HG03520 (cell line): ENCODE data around the gene TMEM232.
A peak's percentile ranks its signal among the peaks of the same experiment; 100 is the strongest.
"Not testable (repeated sequence)": the region's sequence is repeated elsewhere in the genome, so short reads cannot be mapped to it uniquely, and the experiment has no call there.

ENCODE experiments used
- ATAC-seq: cut with Tn5 transposase; IDR thresholded peaks from one replicate; pipeline ENCODE4 v1.9.1; 2021; ENCODE audit warnings: mild to moderate bottlenecking, moderate library complexity; ENCODE audit not compliant: unreplicated experiment

TMEM232 gene

DNA sequence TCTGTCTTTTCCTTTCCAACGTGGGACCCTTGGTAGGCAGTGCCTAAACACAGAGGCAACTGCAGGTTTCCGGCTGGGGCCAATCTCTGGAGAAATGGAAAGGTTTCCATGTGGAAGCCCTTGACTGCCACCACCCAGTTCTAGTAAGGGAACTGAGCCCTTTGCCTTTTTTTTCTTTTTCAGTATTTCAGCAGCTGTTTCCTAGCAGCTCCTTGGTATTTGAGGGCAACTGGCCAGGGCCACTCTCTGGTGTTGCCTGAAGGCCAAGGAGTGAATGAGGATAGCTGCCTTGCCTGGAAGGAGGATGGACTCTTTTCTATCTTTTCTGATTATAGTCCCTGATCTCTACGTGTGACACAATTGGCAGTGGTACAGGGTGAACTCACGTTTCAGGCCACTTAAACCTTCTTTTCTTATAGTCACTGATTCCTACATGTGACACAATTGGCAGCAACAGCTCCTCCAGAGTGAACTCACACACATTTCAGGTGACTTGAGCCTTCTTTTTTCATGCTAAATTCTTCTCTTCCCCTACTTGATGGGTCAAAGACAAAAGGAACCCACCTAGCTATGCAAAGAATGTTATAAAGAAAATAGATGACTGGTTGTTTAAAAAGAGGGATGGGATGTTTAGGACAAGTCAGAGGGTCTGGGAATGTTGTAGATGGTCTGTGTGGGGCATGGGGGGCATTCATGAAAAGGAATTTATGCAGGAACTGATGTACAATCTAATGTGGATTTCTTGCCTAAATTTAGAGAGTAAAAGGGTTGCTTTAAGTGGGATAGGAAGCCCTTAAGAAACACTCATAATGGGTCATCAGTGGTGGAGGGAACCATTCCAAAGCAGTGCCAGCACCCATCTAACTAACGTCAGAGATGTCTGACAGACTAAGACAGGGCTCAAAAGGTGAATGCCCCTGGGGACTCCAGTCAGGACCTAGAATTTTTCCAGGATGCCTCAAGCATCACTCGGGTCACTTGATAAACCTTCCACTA, 190.1 kb downstream of the TMEM232 start:
- ATAC-seq = no peak

DNA sequence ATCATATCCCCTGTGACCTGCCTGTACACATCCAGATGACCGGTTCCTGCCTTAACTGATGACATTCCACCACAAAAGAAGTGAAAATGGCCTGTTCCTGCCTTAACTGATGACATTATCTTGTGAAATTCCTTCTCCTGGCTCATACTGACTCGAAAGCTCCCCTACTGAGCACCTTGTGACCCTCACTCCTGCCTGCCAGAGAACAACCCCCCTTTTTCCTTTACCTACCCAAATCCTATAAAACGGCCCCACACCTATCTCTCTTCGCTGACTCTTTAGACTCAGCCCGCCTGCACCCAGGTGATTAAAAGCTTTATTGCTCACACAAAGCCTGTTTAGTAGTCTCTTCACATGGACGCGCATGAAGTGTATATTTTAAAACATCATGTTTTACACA, 191.3 kb downstream of the TMEM232 start:
- ATAC-seq = not testable (repeated sequence)

- no peak for ATAC-seq
Measured at GRCh38 chr5:110525762-110526161, 200.7 kb downstream of the TMEM232 start.

- no peak for ATAC-seq
Measured at GRCh38 chr5:110517396-110517795, 209.1 kb downstream of the TMEM232 start.

- no peak for ATAC-seq
Measured at GRCh38 chr5:110514030-110514429, 212.4 kb downstream of the TMEM232 start.

- ATAC-seq = no peak
Measured at GRCh38 chr5:110512266-110512665, 214.2 kb downstream of the TMEM232 start.

GRCh38 chr5:110510146-110510545, 216.3 kb downstream of the TMEM232 start:
- ATAC-seq = no peak

- no peak for ATAC-seq
Measured at GRCh38 chr5:110507972-110508371, 218.5 kb downstream of the TMEM232 start.

- no peak for ATAC-seq
Measured at GRCh38 chr5:110506378-110506777, 220.1 kb downstream of the TMEM232 start.

- no peak for ATAC-seq
Measured at GRCh38 chr5:110496276-110496675, 230.2 kb downstream of the TMEM232 start.

- no peak for ATAC-seq
Measured at GRCh38 chr5:110492446-110492845, 234.0 kb downstream of the TMEM232 start.

DNA sequence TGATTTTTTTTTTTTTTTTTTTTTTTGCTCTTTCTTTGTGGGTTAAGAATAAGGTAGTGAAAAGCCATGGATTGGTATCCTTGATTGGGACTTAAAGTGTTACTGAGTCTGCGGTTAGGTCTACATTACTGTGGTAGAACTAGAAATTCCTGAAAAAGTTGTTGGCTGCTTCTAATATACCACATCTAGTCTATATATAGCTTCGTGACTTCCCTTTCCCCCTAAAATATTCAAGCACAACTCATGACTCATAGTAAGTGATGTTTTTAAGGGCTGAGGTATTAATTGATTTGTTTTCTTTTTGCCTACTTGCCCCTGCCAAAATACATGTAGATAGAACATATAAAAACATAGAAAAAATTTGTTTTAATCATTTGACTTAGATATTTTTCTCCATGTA, 247.6 kb downstream of the TMEM232 start:
- no peak for ATAC-seq

GRCh38 chr5:110477911-110478310, 248.6 kb downstream of the TMEM232 start:
- no peak for ATAC-seq

DNA sequence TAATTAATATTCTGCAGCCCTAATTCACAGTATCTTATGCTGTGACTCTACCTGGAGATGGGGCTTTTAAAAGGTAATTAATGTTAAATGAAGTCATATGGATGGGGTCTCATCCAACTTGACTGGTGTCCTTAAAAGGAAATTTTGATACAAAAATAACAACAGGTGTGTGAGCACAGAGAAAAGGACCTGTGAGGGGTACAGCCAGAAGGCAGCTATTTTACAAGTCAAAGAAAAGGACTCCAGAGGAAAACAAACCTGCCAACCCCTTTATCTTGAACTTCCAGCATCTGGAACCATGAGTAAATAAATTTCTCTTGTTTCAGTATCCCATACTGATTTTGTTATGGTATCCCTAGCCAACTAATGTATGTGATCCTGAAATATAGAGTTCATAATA, 250.3 kb downstream of the TMEM232 start:
- ATAC-seq = no peak

- ATAC-seq = no peak
Measured at GRCh38 chr5:110475529-110475928, 250.9 kb downstream of the TMEM232 start.

GRCh38 chr5:110469486-110469885, 257.0 kb downstream of the TMEM232 start:
- no peak for ATAC-seq

GRCh38 chr5:110463106-110463505, 263.4 kb downstream of the TMEM232 start:
- no peak for ATAC-seq

GRCh38 chr5:110460837-110461236, 265.6 kb downstream of the TMEM232 start:
- ATAC-seq = no peak

GRCh38 chr5:110458313-110458712, 268.2 kb downstream of the TMEM232 start:
- no peak for ATAC-seq

DNA sequence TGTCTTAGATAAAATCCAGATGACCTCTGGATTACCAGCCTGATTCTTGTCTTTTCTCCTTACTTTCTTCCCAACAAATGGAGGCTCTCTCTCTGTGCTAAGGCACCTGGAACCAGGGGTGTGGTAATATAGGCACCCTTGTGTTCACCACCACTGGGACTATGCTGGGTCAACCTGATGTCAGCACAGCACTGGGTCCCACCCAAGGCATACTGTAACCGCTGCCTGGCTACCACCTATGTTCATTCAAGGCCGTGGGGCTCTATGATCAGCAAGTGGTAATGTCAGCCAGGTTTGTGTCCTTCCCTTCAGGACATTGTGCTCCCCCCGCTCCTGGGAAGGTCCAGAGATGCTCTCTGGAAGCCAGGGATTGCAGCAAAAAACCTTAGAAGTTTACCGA, 283.6 kb downstream of the TMEM232 start:
- ATAC-seq = no peak

GRCh38 chr5:110441035-110441434, 285.4 kb downstream of the TMEM232 start:
- ATAC-seq = peak; percentile 81

- no peak for ATAC-seq
Measured at GRCh38 chr5:110440058-110440457, 286.4 kb downstream of the TMEM232 start.

DNA sequence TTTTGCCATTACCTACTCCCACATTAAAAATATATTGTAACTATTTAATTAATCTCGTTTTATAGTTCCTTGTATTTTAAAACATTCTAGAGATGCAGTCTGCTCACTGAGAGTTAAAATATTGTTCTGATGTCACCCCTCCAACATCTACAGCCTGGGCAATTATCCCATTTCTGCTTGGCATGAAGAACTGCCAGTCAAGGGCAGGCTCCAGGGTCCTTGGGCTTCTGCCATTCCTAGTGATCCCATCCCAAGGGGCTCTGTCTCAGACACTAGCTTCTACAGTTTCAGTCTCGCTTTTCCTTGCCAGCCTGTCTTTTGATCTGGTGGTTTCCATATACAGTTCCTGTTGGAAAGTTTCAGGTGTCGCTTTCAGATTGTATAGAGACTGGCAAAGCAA, 287.2 kb downstream of the TMEM232 start:
- no peak for ATAC-seq
